HL-60 (cell line): ENCODE data around the gene ZNF616.

ENCODE experiments used
- DNase-seq, 2 experiments: peaks; one replicate each; pipeline ENCODE4 v3.0.0-alpha.2; 2010 to 2020; ENCODE audit warnings: low read depth in 1 of 2, low spot score in 1 of 2
- H3K27ac ChIP-seq: fragments of 250-450 bp; sonication (Bioruptor Pico); replicated peaks from 2 replicates; pipeline ENCODE4 v1.5.1; 2020; ENCODE audit warnings: mild to moderate bottlenecking, moderate library complexity
- H3K27me3 ChIP-seq: fragments of 250-450 bp; sonication (Bioruptor Pico); 2 replicates; pipeline ENCODE4 v1.5.1; 2021; ENCODE audit warnings: mild to moderate bottlenecking, moderate library complexity; ENCODE audit not compliant: insufficient read depth, poor library complexity, severe bottlenecking
- H3K4me3 ChIP-seq: replicated peaks from 2 replicates; pipeline ENCODE4 v1.5.1; 2011; ENCODE audit warnings: mild to moderate bottlenecking, control low read depth, low read length; ENCODE audit not compliant: insufficient read depth
- GABPA ChIP-seq: IDR thresholded peaks from 2 replicates; pipeline ENCODE4 v1.6.1; 2012; ENCODE audit warnings: low read depth
- POLR2AphosphoS5 ChIP-seq: IDR thresholded peaks from 2 replicates; pipeline ENCODE4 v1.6.1; 2012; ENCODE audit warnings: low read depth
- SPI1 ChIP-seq: IDR thresholded peaks from 2 replicates; pipeline ENCODE4 v1.6.1; 2012; ENCODE audit warnings: low read depth, mild to moderate bottlenecking, borderline replicate concordance
- TF ChIP-seq, protein P1 (sequence below): IDR thresholded peaks from one replicate; pipeline ENCODE4 v1.5.1; 2011; ENCODE audit warnings: low read length, control low read depth, inconsistent platforms; ENCODE audit not compliant: insufficient read depth
- TF ChIP-seq, protein P2 (sequence below): IDR thresholded peaks from 2 replicates; pipeline ENCODE4 v1.6.1; 2012; ENCODE audit warnings: low read depth; ENCODE audit not compliant: insufficient replicate concordance

The ZNF616 gene

DNA sequence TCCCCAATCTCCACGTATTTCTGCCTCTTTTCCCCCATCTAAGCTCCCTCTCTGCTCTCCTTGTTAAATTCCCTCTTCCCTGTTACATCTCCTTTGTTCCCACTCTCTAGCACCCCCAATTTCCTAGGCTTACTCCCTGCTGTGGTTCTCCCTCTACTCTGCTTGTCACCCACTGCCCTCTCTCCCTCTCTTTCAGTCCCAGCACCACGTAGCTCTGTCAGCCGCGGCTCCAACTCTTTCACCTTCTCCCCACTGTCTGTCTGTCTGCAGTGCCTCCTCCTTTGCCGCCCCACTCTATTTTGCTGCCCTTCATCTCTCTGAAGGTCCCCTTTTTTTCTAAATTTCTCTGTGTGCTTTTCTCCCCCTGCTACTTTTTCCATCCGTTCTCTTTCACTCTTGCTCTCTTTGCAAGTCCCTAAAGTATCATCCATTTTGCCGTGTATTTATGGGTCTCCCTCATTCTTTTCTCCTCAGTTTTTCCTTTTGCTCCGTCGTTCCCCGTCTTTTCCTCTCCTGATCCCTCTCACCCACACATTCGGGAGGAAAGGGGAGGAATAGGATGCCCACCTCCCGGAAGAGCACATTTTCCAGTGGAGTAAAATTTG lies 45.1 kb downstream of the ZNF616 start:
- H3K27ac ChIP-seq: peak overlapping the region; percentile 82
- H3K4me3 ChIP-seq: peak overlapping the region; percentile 68
- TF ChIP-seq POLR2AphosphoS5 (no peak), GABPA (no peak), SPI1 (no peak)
- TF ChIP-seq, protein P1, sequence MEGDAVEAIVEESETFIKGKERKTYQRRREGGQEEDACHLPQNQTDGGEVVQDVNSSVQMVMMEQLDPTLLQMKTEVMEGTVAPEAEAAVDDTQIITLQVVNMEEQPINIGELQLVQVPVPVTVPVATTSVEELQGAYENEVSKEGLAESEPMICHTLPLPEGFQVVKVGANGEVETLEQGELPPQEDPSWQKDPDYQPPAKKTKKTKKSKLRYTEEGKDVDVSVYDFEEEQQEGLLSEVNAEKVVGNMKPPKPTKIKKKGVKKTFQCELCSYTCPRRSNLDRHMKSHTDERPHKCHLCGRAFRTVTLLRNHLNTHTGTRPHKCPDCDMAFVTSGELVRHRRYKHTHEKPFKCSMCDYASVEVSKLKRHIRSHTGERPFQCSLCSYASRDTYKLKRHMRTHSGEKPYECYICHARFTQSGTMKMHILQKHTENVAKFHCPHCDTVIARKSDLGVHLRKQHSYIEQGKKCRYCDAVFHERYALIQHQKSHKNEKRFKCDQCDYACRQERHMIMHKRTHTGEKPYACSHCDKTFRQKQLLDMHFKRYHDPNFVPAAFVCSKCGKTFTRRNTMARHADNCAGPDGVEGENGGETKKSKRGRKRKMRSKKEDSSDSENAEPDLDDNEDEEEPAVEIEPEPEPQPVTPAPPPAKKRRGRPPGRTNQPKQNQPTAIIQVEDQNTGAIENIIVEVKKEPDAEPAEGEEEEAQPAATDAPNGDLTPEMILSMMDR: no peak
- TF ChIP-seq, protein P2, sequence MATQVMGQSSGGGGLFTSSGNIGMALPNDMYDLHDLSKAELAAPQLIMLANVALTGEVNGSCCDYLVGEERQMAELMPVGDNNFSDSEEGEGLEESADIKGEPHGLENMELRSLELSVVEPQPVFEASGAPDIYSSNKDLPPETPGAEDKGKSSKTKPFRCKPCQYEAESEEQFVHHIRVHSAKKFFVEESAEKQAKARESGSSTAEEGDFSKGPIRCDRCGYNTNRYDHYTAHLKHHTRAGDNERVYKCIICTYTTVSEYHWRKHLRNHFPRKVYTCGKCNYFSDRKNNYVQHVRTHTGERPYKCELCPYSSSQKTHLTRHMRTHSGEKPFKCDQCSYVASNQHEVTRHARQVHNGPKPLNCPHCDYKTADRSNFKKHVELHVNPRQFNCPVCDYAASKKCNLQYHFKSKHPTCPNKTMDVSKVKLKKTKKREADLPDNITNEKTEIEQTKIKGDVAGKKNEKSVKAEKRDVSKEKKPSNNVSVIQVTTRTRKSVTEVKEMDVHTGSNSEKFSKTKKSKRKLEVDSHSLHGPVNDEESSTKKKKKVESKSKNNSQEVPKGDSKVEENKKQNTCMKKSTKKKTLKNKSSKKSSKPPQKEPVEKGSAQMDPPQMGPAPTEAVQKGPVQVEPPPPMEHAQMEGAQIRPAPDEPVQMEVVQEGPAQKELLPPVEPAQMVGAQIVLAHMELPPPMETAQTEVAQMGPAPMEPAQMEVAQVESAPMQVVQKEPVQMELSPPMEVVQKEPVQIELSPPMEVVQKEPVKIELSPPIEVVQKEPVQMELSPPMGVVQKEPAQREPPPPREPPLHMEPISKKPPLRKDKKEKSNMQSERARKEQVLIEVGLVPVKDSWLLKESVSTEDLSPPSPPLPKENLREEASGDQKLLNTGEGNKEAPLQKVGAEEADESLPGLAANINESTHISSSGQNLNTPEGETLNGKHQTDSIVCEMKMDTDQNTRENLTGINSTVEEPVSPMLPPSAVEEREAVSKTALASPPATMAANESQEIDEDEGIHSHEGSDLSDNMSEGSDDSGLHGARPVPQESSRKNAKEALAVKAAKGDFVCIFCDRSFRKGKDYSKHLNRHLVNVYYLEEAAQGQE: no peak
- no peak for DNase-seq
- H3K27me3 ChIP-seq: no peaks in the 10 kb centered on the region

DNA sequence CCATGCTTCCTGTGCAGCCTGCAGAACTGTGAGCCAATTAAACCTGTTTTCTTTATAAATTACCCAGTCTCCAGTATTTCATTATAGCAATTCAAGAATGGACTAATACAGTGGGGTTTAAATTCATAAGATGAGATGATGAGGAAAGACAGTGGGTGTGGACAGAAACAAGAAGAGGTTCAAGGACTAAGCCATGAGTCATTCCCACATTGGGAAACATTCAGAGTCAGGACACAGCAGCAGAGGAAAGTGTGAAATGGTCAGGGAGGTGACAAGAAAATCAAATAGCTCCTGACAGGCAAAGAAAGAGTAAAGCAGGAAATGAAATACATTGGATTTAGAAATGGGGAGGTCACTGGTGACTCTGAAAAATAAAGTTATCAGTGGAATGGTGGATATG lies 53.3 kb downstream of the ZNF616 start:
- H3K27ac ChIP-seq: no peak overlapping the region
- TF ChIP-seq, protein P1: no peak
- TF ChIP-seq GABPA (no peak), SPI1 (no peak), POLR2AphosphoS5 (no peak)
- TF ChIP-seq, protein P2: no peak
- H3K27me3 ChIP-seq: no peaks in the 10 kb centered on the region
- H3K4me3 ChIP-seq: no peak overlapping the region
- no peak for DNase-seq

DNA sequence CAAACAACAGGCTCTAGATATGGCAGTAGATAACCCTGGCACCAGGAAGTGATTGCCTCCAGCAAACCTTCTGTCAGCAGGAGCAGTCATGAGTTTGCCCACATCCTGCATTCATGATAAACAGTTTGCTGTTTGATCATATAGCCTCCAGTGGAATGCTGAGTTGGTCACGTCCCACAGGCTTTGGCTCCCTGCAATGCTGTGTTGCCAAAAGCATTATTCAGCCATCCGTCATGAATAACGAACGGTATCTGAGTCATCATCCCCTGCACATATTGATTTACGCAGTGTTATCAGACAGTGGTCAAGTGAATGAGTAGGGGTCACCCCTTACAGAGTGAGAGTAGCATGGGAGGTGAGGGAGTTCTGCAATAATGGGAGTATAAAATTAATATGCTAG lies 69.2 kb downstream of the ZNF616 start:
- no peak for DNase-seq
- no peaks in the 10 kb centered on the region for H3K27me3 ChIP-seq
- no peak overlapping the region for H3K27ac ChIP-seq
- TF ChIP-seq, protein P2: no peak
- TF ChIP-seq SPI1 (no peak), POLR2AphosphoS5 (no peak), GABPA (no peak)
- TF ChIP-seq, protein P1: no peak
- H3K4me3 ChIP-seq: no peak overlapping the region
